Stimulated activated CD4-positive, alpha-beta T cell treated with anti-CD3 and anti-CD28 coated beads, Interleukin-15, amount 100 ng/mL, for 1 hour (primary cell): ENCODE measurements around the gene C2CD4A.
A peak's percentile ranks its signal among the peaks of the same experiment; 100 is the strongest.
"Not testable (repeated sequence)": the region's sequence is repeated elsewhere in the genome, so short reads cannot be mapped to it uniquely, and the experiment has no call there.

Experiments
- DNase-seq, 2 donors: peaks; one replicate each; pipeline ENCODE4 v3.0.0-alpha.2; 2020; ENCODE audit warnings: low read depth in 1 of 2, low spot score in 1 of 2

Gene C2CD4A, protein sequence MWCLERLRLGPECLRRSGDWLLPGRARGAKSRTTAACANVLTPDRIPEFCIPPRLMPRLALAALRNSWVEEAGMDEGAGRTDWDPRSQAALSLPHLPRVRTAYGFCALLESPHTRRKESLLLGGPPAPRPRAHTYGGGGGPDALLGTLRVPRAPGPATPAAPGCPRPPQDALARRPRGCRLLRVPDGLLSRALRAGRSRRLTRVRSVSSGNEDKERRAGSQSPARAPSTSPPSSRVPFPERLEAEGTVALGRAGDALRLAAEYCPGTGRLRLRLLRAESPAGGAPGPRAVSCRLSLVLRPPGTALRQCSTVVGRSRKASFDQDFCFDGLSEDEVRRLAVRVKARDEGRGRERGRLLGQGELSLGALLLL

DNA sequence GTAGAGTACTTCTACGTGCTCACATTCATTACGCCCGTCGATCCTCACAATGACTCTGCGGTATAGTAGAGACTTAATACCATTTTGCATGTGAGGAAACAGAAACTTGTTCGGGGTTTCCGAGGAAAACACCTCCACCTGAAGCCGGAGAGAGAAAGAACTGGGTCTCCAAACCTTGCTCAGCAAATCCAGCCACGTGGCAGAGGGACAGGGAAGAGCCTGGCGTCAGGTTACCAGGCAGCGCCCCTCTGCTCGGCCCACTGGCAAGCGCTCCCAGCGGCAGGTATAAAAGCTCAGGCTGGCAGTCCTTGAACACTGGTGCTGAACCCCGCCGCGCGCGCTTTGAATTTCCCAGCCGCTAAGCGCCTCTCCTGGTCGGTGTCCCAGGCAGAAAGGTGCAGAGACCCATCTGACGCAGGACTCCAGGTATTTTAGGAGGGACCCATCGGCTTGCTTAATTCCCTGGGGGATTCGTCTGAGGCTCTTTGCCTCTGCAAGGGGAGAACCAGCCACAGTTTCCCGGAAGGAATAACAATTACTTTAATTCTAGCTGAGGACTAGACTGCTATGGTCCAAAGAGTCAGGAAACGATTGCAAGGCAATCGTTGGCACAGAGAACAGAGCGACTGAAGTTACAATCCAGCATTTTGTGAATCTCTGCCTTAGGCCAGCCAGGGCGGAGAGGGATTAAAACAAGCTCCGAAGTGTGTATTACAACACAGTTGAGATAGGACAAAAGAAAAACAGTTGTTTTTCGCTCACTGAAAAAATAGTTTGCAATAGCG, at the start of gene C2CD4A:
Gene C2CD4A, plus strand, starts transcription at position 315 of the 785 bp plus-strand sequence. CDS start 637 bp downstream, outside the sequence.
- peak; percentile 17 to 40 for DNase-seq

DNA sequence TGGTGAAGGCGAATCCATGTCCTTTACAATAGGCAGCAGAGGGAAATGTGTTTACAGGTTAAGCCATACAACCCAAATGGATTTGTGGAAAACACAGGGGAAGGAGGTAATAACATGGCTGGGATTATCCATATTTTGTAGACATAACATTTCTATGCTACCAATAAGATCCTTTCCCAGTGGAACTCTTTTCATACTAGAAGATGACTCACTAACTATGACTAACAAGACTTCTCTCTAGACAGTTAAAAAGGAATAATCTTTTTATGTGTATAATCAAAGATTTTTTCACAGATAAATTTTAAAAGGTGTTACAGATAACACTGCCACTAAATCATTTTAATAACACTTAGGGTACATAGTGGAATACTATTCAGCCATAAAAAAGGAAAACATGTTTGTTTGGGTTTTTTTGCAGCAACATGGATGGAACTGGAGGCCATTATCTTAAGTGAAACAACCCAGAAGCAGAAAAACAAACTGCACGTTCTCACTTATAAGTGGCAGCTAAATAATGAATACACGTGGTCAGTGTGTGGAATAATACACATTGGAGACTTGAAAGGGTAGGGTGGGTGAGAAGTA, 46.1 kb upstream of the C2CD4A start:
- DNase-seq, result no peak

DNA sequence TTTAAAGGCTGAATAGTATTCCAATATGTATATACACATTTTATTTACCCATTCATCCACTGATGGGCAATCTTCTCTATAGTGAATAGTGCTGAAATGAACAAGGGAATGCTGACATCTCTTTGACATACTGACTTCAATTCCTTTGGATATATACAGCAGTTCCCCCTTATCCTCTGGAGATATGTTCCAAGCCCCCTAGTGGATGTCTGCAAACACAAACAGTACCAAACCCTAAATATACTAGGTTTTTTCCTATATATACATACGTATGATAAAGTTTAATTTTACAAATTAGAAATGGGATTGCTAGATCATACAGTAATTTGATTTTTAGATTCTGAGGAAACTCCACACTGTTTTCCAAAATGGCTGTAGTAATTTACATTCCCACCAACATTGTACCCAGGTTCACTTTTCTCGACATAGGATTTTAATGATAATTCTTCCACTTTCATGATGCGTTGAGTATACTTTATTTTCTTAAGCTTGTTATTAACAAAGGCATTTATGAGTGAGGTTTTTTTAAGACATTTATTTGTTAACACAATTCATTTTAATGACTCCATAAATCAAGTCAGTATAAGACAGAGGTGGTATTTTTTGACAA, 44.7 kb upstream of the C2CD4A start:
- no peak for DNase-seq

DNA sequence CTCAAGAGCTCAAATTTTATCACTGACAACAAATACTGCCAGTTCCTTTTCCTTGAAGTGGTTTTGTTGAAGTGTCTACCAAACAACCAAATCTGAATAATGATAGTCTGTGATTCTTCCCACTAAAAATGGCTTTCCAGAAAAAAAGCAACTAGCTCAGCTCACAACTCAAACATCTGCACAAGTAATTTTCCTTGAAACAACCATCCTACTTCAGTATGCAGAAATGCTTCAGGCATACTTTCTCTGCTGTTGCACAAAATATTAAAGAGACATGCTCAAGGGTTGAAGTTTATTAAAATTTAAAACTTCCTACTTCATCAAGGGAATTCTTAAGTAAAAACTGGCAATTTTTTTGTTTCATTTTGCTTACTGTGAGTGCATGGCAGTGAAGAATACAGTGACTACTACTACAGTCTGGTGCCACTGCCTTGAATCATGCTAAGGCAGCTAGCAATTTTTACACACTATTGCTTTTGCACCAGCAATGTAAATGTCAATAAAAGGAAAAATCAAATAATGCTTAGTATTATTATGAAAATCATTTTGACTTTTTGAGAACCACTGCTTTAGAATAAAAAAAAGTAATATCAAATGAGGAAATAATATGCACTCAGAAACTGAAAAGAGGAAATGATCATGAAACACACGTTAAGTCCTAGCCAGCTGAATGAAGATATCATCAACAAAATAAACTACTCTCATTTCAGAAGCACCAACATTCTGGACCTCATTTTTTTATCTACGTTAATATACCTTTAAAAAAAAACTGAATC, 40.1 kb upstream of the C2CD4A start:
- DNase-seq, result no peak

DNA sequence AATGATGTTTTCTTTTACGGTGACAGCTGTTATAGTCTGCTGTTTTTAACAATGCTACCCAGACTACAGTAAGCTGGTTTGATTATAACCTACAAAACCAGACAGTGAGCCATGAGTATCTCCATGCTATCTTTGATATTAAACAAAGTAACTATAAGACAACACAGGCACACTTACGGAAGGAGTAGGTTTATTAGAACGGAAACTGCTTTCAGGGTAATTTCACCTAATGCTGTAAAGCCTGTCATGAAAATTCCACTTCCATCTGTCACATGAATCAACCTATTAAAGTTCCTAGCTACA, 39.6 kb upstream of the C2CD4A start:
- no peak for DNase-seq

DNA sequence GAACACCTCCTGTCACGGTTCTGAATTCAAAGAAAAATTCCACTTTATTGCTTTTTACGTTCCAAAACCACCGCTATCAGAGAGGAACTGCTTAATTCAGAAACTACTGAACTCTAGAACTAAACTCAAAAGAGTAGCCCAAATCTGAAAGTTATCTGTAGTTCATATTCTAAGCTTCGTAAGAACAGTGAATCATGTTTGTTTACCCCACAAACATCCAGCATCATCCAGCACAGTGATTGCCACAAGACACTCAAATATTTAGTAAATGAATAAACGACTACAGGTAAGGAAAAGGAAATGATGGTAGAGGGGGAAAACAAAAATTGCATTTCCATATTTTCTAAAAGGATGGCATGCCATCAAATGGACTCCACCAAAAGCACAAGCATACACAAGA, 38.9 kb upstream of the C2CD4A start:
- no peak for DNase-seq

DNA sequence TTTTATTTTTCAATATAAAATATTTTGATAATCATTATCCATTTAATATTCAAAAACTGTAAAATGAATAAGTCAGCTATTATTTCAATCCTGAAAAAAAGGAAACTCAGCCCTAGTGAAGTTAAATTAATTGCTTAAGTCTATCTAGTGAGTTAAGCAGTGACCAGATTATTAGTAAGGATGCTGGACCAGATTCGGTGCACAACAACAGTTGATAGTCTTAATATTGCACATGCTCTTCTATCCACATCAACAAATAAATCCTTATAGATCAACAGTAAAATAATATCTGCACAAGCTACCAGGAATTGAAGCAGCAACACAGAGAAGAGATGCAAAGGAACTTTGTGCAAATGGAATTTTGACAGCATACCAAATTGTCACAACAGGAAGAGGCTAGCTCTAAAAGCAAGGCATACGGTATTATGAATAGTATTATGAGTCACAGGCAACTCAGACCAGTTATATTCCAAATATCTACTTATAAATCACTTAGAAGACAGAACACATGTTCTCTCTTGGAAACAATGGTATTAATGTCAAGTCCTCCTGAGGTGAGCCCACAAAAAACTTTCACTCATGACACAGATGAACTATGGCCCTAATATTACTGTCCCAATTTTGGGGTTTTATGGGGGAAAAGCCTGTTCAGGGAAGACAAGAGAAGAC, 31.4 kb upstream of the C2CD4A start:
- no peak for DNase-seq

DNA sequence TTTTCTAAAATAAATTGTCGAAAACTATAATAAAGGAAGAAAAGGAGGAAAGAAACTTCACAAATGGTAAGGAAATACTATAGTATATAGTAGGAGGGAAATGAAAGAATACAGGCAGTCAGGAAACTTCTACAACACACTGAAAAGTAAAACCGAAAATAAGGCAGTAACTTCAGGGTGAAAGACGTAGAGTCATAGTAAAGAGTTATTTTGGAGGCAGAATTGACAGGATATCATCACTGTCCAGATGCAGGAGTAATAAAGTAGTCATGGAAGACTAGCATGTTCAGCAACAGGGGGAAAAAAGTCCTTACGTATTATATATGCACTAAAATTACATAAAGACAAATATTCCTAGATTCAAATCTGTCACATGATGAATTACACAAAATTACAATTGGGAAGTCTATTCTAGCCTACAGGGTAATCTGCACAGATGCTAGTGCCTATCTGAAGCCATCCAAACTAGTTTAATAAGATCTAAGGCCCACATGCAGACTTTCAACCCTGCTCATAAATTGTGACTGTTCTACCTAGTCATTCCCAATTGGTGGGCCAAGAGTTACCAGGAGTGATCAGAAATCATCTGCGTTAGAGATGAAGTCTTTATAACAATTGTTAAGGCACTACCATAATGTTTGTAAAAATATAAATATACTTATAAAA, 20.6 kb upstream of the C2CD4A start:
- DNase-seq, result no peak

DNA sequence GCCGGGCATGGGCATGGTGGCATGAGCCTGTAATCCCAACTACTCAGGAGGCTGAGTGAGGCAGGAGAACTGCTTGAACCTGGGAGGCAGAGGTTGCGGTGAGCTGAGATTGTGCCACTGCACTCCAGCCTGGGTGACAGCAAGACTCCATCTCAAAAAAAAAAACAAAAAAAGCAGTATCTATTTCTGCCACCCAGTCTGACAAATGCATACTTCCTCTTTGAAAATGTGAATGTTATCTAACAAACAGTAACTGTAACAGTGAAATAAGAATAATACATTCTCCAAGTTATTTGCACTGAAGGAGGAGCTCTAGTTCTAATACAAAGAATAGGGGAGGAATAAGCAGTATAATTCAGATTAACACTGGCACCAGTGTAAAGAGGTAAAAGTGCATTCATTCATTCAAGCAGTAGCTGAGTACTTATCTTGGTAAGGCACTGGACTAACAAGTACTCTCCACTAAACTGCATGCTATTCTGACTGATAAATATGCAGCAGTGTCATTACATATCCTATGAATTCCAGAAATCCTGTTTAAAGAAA, 19.4 kb upstream of the C2CD4A start:
- DNase-seq, result no peak

DNA sequence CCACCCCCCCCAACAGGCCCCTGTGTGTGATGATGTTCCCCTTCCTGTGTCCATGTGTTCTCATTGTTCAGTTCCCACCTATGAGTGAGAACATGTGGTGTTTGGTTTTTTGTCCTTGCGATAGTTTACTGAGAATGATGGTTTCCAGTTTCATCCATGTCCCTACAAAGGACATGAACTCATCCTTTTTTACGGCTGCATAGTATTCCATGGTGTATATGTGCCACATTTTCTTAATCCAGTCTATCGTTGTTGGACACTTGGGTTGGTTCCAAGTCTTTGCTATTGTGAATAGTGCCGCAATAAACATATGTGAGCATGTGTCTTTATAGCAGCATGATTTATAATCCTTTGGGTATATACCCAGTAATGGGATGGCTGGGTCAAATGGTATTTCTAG, 18.5 kb upstream of the C2CD4A start:
- DNase-seq, result not testable (repeated sequence)

DNA sequence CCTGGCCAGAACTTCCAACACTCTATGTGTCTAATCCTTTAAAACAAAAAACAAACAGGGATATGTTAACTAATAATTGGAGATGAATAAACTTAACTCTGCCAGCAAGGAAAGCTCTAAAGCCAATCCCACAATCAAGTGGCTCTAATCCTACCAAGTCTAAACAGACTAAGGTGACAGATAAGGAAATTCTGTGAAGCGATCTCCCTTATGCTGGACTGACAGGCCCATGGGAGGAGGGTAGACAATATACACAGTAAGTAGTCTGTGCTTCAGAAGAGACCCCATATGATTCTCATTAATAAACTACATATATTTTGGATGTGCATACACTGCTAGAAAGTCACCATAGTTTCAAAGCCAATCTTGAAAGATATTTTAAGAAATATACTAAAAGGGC, 16.7 kb upstream of the C2CD4A start:
- DNase-seq, result no peak

DNA sequence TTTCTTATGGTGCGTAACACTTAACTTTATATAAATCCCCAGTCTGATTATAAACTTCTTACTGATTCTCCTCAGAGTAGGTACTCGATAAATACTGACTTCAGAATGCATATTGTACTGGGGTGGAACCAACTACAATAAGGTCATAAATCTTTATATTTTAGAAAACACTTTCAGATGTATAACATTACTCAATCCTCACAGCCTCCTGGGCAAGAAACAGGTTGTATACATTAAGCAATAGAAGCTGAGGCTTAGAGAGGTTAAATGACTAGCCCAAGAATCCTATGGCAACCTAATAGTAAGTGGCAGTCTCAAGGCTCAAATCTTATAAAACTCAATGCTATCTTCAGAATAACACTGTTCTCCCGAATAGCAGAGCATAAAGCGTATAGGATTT, 15.6 kb upstream of the C2CD4A start:
- DNase-seq, result no peak

DNA sequence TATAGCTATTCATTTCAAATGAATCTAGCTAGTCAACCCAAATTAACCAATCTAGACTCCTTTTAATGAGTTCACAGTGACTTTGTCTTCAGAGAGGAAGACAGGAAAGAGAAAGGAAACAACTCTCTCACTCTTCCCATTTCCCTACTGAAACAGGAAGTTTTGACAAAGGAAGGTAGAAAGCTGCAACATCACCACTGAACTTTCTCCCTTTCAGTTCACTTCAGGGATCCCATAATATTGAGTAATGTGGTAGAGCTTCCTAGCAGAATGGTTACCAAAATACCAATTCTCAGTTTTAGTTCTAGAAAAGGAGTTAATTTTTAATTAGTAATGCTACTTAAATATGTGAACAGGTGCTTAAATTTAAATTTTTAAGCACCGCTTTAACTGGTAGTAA, 14.1 kb upstream of the C2CD4A start:
- no peak for DNase-seq

DNA sequence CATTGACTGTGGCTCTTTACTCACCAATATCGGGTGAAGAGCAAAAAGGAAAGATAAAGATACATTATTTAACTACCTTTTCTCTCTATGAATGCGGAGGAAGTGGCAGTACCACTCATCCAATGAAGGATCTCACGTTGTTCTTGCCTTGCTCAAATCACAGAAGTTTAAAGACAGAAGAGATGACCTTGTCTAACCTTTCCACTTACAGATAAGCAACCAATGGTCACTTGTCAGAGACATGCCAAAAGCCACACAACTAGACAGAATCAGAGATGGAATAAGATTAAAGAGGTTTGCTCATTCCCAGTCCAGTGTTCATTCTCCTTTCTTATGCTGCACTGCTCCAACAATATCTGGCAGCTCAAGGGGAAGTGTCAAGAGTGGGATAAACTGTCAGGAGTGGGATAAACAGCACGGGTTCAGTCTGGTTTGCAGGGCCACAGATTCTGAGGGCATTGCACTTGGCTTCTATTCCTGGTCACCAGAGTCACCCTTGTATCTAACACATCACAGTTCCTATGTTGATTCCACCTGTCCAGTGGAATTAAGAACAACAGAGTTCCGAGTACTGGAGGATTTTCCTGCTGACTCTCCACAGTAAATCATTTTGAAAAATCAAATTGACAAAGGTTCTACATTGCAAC, 13.2 kb upstream of the C2CD4A start:
- DNase-seq, result no peak

DNA sequence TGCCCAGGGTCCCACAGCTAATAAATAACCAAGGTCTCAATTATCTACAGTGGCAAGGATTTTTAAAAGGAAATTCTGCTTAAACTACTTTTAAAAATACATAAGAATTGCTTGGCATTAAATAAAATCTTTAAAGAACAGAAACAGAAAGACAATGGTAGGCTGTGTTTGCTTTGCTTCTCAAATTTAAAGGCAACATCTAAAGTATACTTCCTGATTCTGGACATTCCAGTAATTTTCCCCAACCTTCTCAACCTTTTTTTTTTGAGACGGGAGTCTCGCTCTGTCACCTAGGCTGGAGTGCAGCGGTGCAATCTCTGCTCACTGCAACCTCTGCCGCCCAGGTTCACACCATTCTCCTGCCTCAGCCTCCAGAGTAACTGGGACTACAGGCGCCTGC, 11.8 kb upstream of the C2CD4A start:
- DNase-seq, result no peak

DNA sequence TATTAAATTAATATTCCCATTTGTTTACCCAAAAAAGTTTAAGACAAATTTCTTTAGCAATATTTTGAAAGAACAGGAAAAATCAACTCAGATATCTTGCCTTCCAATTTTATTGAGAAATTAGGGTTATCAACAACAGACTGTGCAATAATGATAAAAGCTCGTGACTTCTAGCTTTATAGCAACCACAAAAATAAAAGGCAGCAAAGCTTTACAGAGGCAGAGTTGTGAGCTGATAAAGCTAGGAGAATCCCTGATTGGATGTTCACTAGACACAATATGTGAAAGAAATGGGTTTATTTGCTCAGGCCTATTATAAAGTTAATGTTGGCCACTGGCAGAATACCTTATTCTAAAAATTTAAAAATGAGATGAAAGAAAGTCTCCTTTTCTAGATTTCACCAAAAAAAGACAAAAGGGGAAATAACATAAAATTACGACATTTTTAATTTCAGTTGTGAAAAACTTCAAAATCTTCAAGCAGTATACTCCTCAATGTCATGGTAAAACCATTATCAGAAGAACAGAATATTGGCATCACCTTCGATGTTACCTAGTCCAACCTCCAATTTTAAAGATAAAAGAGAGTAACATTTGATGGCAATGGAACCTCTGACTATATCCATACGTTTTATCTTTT, 9.3 kb upstream of the C2CD4A start:
- no peak for DNase-seq

DNA sequence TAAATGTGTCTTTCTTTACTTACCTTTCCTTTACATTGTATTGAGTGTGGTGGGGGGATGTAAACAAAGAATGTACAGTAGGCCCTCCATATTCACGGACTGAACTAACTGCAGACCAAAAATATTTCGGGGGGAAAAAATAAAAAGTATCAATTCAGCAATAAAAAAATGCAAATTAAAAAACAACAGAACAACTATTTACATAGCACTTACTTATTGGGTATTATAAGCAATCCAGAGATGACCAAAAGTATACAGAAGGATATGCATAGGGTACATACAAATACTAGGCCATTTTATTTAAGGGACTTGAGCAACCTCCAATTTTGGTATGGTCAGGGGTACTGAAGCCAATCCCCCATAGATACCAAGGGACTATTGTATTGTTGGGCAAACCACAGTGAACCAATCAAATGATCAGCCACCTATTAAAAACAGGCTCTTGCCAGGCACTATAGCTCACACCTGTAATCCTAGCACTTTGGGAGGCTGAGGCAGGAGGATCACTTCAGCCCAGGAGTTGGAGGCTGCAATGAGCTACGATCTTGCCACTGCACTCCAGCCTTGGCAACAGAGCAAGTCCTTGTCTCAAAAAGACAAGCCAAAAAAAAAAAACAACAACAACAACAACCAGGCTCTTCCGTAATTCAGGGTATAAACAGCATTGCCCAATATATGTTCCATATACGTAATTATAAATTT, 8.3 kb upstream of the C2CD4A start:
- no peak for DNase-seq

DNA sequence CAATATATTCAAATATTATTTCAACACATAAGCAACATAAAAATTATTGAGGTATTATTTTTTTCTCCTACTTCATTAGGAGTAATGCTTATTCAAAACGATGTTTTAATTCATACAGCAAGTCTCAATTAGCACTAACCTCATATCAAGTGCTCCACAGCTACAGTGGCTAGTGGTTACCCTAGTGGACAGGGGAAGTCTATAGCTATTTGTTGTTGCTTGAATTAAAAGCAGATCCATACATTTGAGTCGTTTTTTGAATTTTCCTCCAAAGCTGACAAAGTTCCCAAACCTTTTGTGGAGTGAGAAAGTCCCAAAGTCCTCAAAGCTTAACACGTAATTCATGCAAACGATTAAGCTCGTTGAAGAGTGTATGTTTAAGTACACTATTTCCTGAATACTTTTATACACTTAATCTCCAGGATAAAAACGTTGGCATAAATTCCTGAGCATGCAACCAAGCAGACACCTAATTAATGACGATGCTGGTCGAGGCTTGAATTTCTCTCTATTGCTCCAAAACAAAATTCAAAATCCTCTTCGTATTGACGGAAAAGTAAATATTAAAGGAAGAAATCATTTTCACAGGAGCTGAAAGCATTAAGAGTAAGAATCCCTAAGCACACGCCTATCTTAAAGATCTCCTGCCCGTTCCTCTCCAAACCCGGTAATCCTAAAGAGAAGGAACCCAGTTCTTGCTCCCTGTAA, 7.5 kb upstream of the C2CD4A start:
- no peak for DNase-seq
